Stimulated activated memory B cell treated with anti-CD40 and anti-IgM and Interleukin-4, amounts not matched to agents 10 μg/mL and 1 μg/mL and 100 μg/mL, for 72 hours (primary cell): ENCODE measurements around the gene SMG5.

Experiments
- ATAC-seq: fragments of 150-1000 bp; cut with Tn5 transposase; 2 replicates; pipeline ENCODE4 v1.10.0; 2021
- H3K27ac Mint-ChIP-seq: one replicate; pipeline ENCODE4 v1.8.0; 2022; ENCODE audit warnings: mild to moderate bottlenecking, mixed read lengths
- H3K27me3 Mint-ChIP-seq: one replicate; pipeline ENCODE4 v1.8.0; 2022; ENCODE audit warnings: mixed read lengths
- H3K36me3 Mint-ChIP-seq: one replicate; pipeline ENCODE4 v1.8.0; 2022; ENCODE audit warnings: mixed read lengths
- H3K4me1 Mint-ChIP-seq: one replicate; pipeline ENCODE4 v1.8.0; 2022; ENCODE audit warnings: mixed read lengths
- H3K4me3 Mint-ChIP-seq: one replicate; pipeline ENCODE4 v1.8.0; 2022; ENCODE audit warnings: mild to moderate bottlenecking, moderate library complexity, mixed read lengths
- H3K9me3 Mint-ChIP-seq: one replicate; pipeline ENCODE4 v1.8.0; 2022; ENCODE audit warnings: mixed read lengths

The SMG5 gene

GRCh38 chr1:156244126-156244525, 38.5 kb downstream of the SMG5 start:
- Mint-ChIP-seq H3K4me3 (no peak overlapping the region), H3K27me3 (peaks cover 17% of the 10 kb centered on the region), H3K4me1 (peaks cover 24% of the 10 kb centered on the region), H3K27ac (no peak overlapping the region), H3K36me3 (peaks cover 35% of the 10 kb centered on the region), H3K9me3 (no peaks in the 10 kb centered on the region)
- no peak for ATAC-seq

- H3K9me3 Mint-ChIP-seq, result no peaks in the 10 kb centered on the region
These were observed 39.9 kb downstream of the SMG5 start for GRCh38 chr1:156242738-156243137.

GRCh38 chr1:156241926-156242325, 40.7 kb downstream of the SMG5 start, which contains the start of gene BGLAP:
Gene BGLAP (plus strand): TSS chr1:156242184. CDS start chr1:156242232, 48 bp downstream.
- H3K9me3 Mint-ChIP-seq, result no peaks in the 10 kb centered on the region
- no peak within 1 kb of the TSS for H3K27ac Mint-ChIP-seq
- no peak for ATAC-seq
- no peak within 1 kb of the TSS for H3K4me3 Mint-ChIP-seq
- peaks cover 57% of the 10 kb centered on the region for H3K36me3 Mint-ChIP-seq
- H3K4me1 Mint-ChIP-seq, result peaks cover 20% of the 10 kb centered on the region
- H3K27me3 Mint-ChIP-seq, result peaks cover 17% of the 10 kb centered on the region

More at GRCh38 chr1:156242738-156243137, 39.9 kb downstream of the SMG5 start:
- no peak overlapping the region for H3K4me3 Mint-ChIP-seq
- H3K36me3 Mint-ChIP-seq, result peaks cover 49% of the 10 kb centered on the region
- H3K27me3 Mint-ChIP-seq, result peaks cover 17% of the 10 kb centered on the region
- H3K27ac Mint-ChIP-seq, result no peak overlapping the region
- ATAC-seq, result no peak
- peaks cover 24% of the 10 kb centered on the region for H3K4me1 Mint-ChIP-seq

GRCh38 chr1:156241311-156241811, 41.3 kb downstream of the SMG5 start:
- Mint-ChIP-seq H3K4me1 (peaks cover 17% of the 10 kb centered on the region), H3K9me3 (no peaks in the 10 kb centered on the region), H3K4me3 (no peak overlapping the region), H3K27ac (no peak overlapping the region), H3K36me3 (peaks cover 63% of the 10 kb centered on the region), H3K27me3 (peaks cover 17% of the 10 kb centered on the region)
- no peak for ATAC-seq

GRCh38 chr1:156238248-156238647, 44.4 kb downstream of the SMG5 start:
- H3K4me3 Mint-ChIP-seq, result no peak overlapping the region
- H3K27ac Mint-ChIP-seq, result no peak overlapping the region
- H3K36me3 Mint-ChIP-seq, result peaks cover 86% of the 10 kb centered on the region
- H3K27me3 Mint-ChIP-seq, result no peaks in the 10 kb centered on the region
- no peak for ATAC-seq
- no peaks in the 10 kb centered on the region for H3K9me3 Mint-ChIP-seq
- H3K4me1 Mint-ChIP-seq, result no peaks in the 10 kb centered on the region

- no peaks in the 10 kb centered on the region for H3K4me1 Mint-ChIP-seq
- no peaks in the 10 kb centered on the region for H3K9me3 Mint-ChIP-seq
- H3K4me3 Mint-ChIP-seq, result no peak overlapping the region
- no peak for ATAC-seq
- H3K27ac Mint-ChIP-seq, result no peak overlapping the region
- no peaks in the 10 kb centered on the region for H3K27me3 Mint-ChIP-seq
- H3K36me3 Mint-ChIP-seq, result peaks cover 71% of the 10 kb centered on the region
These were observed 46.5 kb downstream of the SMG5 start for GRCh38 chr1:156236164-156236563.

GRCh38 chr1:156233426-156234127, 49.0 kb downstream of the SMG5 start:
- Mint-ChIP-seq H3K27ac (no peak overlapping the region), H3K36me3 (peaks cover 66% of the 10 kb centered on the region), H3K4me1 (no peaks in the 10 kb centered on the region), H3K27me3 (no peaks in the 10 kb centered on the region), H3K9me3 (no peaks in the 10 kb centered on the region), H3K4me3 (no peak overlapping the region)
- ATAC-seq, result no peak

GRCh38 chr1:156232201-156232894, 50.3 kb downstream of the SMG5 start:
- no peaks in the 10 kb centered on the region for H3K9me3 Mint-ChIP-seq
- no peak overlapping the region for H3K27ac Mint-ChIP-seq
- no peak overlapping the region for H3K4me3 Mint-ChIP-seq
- peaks cover 60% of the 10 kb centered on the region for H3K36me3 Mint-ChIP-seq
- no peaks in the 10 kb centered on the region for H3K4me1 Mint-ChIP-seq
- ATAC-seq, result no peak
- no peaks in the 10 kb centered on the region for H3K27me3 Mint-ChIP-seq

- ATAC-seq, result no peak
- peaks cover 47% of the 10 kb centered on the region for H3K36me3 Mint-ChIP-seq
- H3K4me3 Mint-ChIP-seq, result no peak overlapping the region
- peaks cover 7% of the 10 kb centered on the region for H3K4me1 Mint-ChIP-seq
- H3K27ac Mint-ChIP-seq, result no peak overlapping the region
- no peaks in the 10 kb centered on the region for H3K27me3 Mint-ChIP-seq
- no peaks in the 10 kb centered on the region for H3K9me3 Mint-ChIP-seq
These were observed 52.2 kb downstream of the SMG5 start for GRCh38 chr1:156230473-156230837.

- Mint-ChIP-seq H3K4me1 (peaks cover 7% of the 10 kb centered on the region), H3K27ac (no peak overlapping the region), H3K4me3 (no peak overlapping the region), H3K27me3 (no peaks in the 10 kb centered on the region), H3K9me3 (no peaks in the 10 kb centered on the region), H3K36me3 (peaks cover 45% of the 10 kb centered on the region)
- no peak for ATAC-seq
These were observed 52.7 kb downstream of the SMG5 start for GRCh38 chr1:156229809-156230472.

- Mint-ChIP-seq H3K9me3 (no peaks in the 10 kb centered on the region), H3K4me3 (no peak overlapping the region), H3K36me3 (peaks cover 39% of the 10 kb centered on the region), H3K27ac (no peak overlapping the region), H3K4me1 (peaks cover 7% of the 10 kb centered on the region), H3K27me3 (no peaks in the 10 kb centered on the region)
- ATAC-seq, result no peak
These were observed 54.1 kb downstream of the SMG5 start for GRCh38 chr1:156228501-156228900.

- peaks cover 16% of the 10 kb centered on the region for H3K4me1 Mint-ChIP-seq
- ATAC-seq, result no peak
- peaks cover 53% of the 10 kb centered on the region for H3K36me3 Mint-ChIP-seq
- no peaks in the 10 kb centered on the region for H3K9me3 Mint-ChIP-seq
- H3K27me3 Mint-ChIP-seq, result no peaks in the 10 kb centered on the region
- no peak overlapping the region for H3K4me3 Mint-ChIP-seq
- H3K27ac Mint-ChIP-seq, result peak overlapping the region; percentile 60
These were observed 55.8 kb downstream of the SMG5 start for GRCh38 chr1:156226782-156227181.

GRCh38 chr1:156226116-156226538, 56.5 kb downstream of the SMG5 start:
- ATAC-seq, result peak; percentile 81
- H3K4me3 Mint-ChIP-seq, result no peak overlapping the region
- no peaks in the 10 kb centered on the region for H3K9me3 Mint-ChIP-seq
- H3K27me3 Mint-ChIP-seq, result no peaks in the 10 kb centered on the region
- H3K4me1 Mint-ChIP-seq, result peaks cover 22% of the 10 kb centered on the region
- H3K27ac Mint-ChIP-seq, result peak overlapping the region; percentile 60
- peaks cover 59% of the 10 kb centered on the region for H3K36me3 Mint-ChIP-seq

GRCh38 chr1:156225677-156226014, 57.0 kb downstream of the SMG5 start:
- H3K4me3 Mint-ChIP-seq, result no peak overlapping the region
- peaks cover 27% of the 10 kb centered on the region for H3K4me1 Mint-ChIP-seq
- no peak overlapping the region for H3K27ac Mint-ChIP-seq

GRCh38 chr1:156221986-156222692, 60.5 kb downstream of the SMG5 start:
- H3K36me3 Mint-ChIP-seq, result peaks cover 62% of the 10 kb centered on the region
- no peak overlapping the region for H3K4me3 Mint-ChIP-seq
- no peaks in the 10 kb centered on the region for H3K9me3 Mint-ChIP-seq
- H3K27me3 Mint-ChIP-seq, result no peaks in the 10 kb centered on the region
- peaks cover 44% of the 10 kb centered on the region for H3K4me1 Mint-ChIP-seq
- H3K27ac Mint-ChIP-seq, result no peak overlapping the region
- no peak for ATAC-seq

More at GRCh38 chr1:156225677-156226014, 57.0 kb downstream of the SMG5 start:
- peaks cover 64% of the 10 kb centered on the region for H3K36me3 Mint-ChIP-seq
- ATAC-seq, result no peak
- no peaks in the 10 kb centered on the region for H3K9me3 Mint-ChIP-seq
- no peaks in the 10 kb centered on the region for H3K27me3 Mint-ChIP-seq
